Brain microvascular endothelial cell (primary cell): ENCODE results near the gene RNU6-1.

Source experiments
- DNase-seq: peaks from one replicate; pipeline ENCODE4 v3.0.0-alpha.2; 2020
- H3K27ac ChIP-seq: fragments of 250-450 bp; sonication (Bioruptor Pico); 2 replicates; pipeline ENCODE4 v1.5.1; 2020; ENCODE audit warnings: mild to moderate bottlenecking, moderate library complexity
- H3K27me3 ChIP-seq: fragments of 250-450 bp; sonication (Bioruptor Pico); replicated peaks from 2 replicates; pipeline ENCODE4 v1.5.1; 2020; ENCODE audit warnings: mild to moderate bottlenecking
- H3K36me3 ChIP-seq: fragments of 250-450 bp; sonication (Bioruptor Pico); replicated peaks from 2 replicates; pipeline ENCODE4 v1.5.1; 2020; ENCODE audit warnings: mild to moderate bottlenecking
- H3K4me3 ChIP-seq: 2 replicates; pipeline ENCODE4 v1.5.1; 2011; ENCODE audit warnings: low read depth, mild to moderate bottlenecking, control low read depth, low read length, moderate library complexity
- in situ Hi-C: cut with HindIII; loops from 2 replicates; pipeline ENCODE4 v1.10.0; 2017; ENCODE audit warnings: low sequenced_read_pairs, low pct_ligation_motif_present
- TF ChIP-seq, protein P1 (sequence below): IDR thresholded peaks from 2 replicates; pipeline ENCODE4 v1.5.1; 2011; ENCODE audit warnings: low read depth, mild to moderate bottlenecking, moderate library complexity, low read length, control low read depth, inconsistent platforms; ENCODE audit errors: missing control alignments

The RNU6-1 gene

DNA sequence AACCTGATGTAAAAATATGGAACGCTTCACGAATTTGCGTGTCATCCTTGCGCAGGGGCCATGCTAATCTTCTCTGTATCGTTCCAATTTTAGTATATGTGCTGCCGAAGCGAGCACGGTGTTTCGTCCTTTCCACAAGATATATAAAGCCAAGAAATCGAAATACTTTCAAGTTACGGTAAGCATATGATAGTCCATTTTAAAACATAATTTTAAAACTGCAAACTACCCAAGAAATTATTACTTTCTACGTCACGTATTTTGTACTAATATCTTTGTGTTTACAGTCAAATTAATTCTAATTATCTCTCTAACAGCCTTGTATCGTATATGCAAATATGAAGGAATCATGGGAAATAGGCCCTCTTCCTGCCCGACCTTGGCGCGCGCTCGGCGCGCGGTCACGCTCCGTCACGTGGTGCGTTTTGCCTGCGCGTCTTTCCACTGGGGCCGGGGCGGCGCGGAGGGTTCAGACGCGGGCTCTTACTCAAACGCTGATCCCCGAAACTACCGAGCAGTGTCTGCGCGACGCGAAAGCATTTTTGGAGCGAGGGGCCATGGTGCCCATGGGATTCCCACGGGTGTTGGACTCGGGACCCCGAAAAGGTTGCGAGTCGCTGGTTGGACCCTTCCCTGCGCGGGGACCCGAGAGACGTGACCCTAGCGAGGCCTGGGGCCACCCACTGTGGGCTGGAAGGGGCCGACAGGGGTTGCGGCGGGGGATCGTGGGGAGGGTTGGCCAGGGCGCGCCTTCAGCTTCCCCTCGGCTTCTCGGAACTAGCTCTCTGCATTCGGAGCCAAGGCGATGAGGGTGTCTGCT is at the start of gene RNU6-1:
TSS of gene RNU6-1 (minus strand) at position 117 of the 820 bp plus-strand sequence.
- Histone ChIP-seq H3K27ac (peak within 1 kb of the TSS; percentile 90), H3K36me3 (no peaks in the 10 kb centered on the region), H3K4me3 (peak within 1 kb of the TSS; percentile 99), H3K27me3 (peaks cover 10% of the 10 kb centered on the region)
- in situ Hi-C loops, result no loop called here
- peak; percentile 83 for DNase-seq
- TF ChIP-seq, protein P1, sequence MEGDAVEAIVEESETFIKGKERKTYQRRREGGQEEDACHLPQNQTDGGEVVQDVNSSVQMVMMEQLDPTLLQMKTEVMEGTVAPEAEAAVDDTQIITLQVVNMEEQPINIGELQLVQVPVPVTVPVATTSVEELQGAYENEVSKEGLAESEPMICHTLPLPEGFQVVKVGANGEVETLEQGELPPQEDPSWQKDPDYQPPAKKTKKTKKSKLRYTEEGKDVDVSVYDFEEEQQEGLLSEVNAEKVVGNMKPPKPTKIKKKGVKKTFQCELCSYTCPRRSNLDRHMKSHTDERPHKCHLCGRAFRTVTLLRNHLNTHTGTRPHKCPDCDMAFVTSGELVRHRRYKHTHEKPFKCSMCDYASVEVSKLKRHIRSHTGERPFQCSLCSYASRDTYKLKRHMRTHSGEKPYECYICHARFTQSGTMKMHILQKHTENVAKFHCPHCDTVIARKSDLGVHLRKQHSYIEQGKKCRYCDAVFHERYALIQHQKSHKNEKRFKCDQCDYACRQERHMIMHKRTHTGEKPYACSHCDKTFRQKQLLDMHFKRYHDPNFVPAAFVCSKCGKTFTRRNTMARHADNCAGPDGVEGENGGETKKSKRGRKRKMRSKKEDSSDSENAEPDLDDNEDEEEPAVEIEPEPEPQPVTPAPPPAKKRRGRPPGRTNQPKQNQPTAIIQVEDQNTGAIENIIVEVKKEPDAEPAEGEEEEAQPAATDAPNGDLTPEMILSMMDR, result no peak

DNA sequence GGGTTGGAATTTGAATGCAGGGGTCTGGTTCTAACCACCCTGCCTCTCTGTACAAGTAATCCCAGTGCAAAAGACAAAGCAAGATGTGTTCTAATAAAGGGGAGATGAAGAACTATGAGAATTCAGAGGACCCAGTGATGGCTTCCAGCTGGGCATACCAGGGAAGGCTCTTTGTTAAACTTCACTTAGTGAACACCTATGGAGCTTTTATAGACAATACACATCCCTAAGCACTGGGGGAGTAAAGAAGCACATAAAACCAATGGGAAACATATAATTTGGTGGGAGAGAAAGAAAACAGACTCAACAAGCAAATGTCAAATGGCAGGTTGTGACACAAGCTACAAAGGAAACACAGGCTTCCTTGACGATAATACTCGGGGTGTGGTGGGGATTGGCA is 47.9 kb upstream of the RNU6-1 start:
- TF ChIP-seq, protein P1, result no peak
- H3K27ac ChIP-seq, result no peak overlapping the region
- no peaks in the 10 kb centered on the region for H3K36me3 ChIP-seq
- in situ Hi-C loops, result no loop called here
- DNase-seq, result no peak
- no peak overlapping the region for H3K4me3 ChIP-seq
- H3K27me3 ChIP-seq, result no peaks in the 10 kb centered on the region

DNA sequence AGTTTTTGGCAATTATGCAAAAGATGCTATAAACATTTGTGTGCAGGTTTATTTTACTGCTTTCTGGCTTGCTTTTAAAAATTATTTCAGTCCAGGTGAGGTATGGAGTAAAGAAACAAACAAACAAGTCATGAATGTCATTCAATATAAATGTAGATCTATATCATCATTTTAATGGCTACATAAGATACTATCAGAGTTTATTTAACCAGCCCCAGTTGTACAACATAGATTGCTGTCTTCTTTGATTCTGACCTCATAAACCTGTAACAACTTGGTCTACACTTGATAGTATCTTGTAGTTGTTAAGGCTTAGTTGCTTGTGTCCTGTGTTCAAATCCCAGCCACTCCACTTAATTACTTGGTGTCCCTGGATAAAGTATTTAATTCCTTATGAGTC is 46.0 kb upstream of the RNU6-1 start:
- no peak overlapping the region for H3K4me3 ChIP-seq
- no peaks in the 10 kb centered on the region for H3K27me3 ChIP-seq
- no peak overlapping the region for H3K27ac ChIP-seq
- in situ Hi-C loops, result no loop called here
- TF ChIP-seq, protein P1, result no peak
- DNase-seq, result no peak
- no peaks in the 10 kb centered on the region for H3K36me3 ChIP-seq

DNA sequence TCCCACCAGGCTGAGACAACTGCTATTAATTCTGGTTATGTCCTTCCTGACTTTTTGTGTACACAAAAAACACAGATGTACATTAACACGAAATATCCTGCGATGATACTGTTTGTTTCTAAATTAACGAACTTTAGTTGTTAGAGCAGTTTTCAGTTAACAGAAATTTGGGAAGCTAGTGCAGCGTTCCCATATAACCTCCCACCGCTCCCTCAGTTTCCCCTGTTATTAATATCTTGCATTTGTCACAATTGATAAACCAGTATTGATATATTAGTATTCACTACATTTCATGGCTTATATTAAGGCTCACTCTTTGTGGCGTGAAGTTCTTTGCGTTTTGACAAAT is 45.3 kb upstream of the RNU6-1 start:
- Histone ChIP-seq H3K27me3 (no peaks in the 10 kb centered on the region), H3K27ac (peak overlapping the region; percentile 38), H3K4me3 (peak overlapping the region; percentile 55), H3K36me3 (no peaks in the 10 kb centered on the region)
- in situ Hi-C loops, result no loop called here
- TF ChIP-seq, protein P1, result no peak
- no peak for DNase-seq

DNA sequence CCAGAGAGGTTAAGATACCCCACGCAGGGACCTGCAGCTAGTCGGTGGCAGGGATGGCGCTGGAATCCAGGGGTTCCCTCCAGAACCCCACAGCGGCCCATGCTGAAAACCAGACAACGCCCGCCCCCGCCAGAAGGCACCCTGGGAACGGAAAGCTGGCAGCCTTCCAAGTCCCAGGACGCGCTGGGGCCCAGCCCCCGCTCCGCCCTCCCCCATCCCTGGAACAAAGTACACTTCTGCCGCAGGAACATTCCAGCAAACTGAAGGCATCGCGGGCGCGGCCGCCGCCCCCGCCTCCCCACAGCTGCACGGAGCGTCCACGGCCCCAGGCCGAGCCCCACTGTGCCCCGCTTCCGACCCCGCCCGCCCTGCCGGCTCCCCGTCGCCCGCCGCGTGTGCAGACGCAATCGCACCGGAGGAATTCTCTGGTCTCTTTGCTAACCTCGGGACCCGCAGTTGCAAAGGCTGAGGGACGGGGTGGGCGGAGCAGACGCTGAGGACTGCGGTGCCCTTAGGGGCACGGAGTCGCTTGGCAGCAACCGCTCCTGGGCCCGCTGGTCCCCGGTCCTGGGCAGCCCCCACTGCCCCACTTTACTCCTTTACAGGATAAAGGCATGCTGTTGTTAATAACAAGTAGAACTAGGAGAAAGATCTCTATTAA is 44.8 kb upstream of the RNU6-1 start:
- DNase-seq, result peak; percentile 69
- no peaks in the 10 kb centered on the region for H3K36me3 ChIP-seq
- H3K4me3 ChIP-seq, result peak overlapping the region; percentile 55
- TF ChIP-seq, protein P1, result no peak
- in situ Hi-C loops, result no loop called here
- peak overlapping the region; percentile 38 for H3K27ac ChIP-seq
- H3K27me3 ChIP-seq, result no peaks in the 10 kb centered on the region

DNA sequence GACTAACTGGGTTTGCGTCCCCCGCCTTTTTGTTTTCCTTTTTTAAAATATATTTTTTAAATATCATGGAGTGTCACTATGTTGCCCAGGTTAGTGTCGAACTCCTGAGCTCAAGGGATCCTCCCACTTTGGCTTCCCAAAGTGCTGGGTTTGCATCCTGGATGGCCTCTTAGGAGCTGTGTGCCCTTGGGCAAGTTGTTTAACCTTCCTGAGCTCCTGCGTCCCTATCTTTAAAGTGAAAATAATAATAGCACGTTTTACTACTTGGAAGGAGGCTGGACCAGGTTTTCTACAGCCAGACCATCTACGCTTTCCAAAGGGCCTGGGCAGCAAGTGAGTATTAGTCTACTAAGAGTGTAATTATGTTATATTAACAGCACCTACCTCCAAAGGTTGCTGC is 44.2 kb upstream of the RNU6-1 start:
- Histone ChIP-seq H3K36me3 (no peaks in the 10 kb centered on the region), H3K4me3 (peak overlapping the region; percentile 55), H3K27ac (peak overlapping the region; percentile 38), H3K27me3 (no peaks in the 10 kb centered on the region)
- TF ChIP-seq, protein P1, result no peak
- DNase-seq, result no peak
- in situ Hi-C loops, result no loop called here
